B cell (primary cell): ENCODE measurements around the gene UTS2R. TPM values are rescaled to one million over a fixed set of nuclear protein-coding genes. Genes with fewer than 3 reads are reported as not detected.

ENCODE experiments used
- ATAC-seq: fragments of 200-7000 bp; cut with Tn5 transposase; one replicate; pipeline ENCODE4 v1.10.0; 2021; ENCODE audit warnings: low read depth, mild to moderate bottlenecking, moderate number of reproducible peaks, moderate library complexity
- CTCF ChIA-PET: fragments of 350-600 bp; sonication (Branson Sonifier 250); formaldehyde crosslinking; loops from one replicate; lab custom pipeline; 2021; ENCODE audit warnings: antibody characterized with exemption, inconsistent platforms; lab: Charles Lee
- POLR2A ChIA-PET: fragments of 350-600 bp; sonication (Branson Sonifier 250); formaldehyde crosslinking; loops from one replicate; lab custom pipeline; 2021; ENCODE audit warnings: antibody characterized with exemption; lab: Charles Lee
- DNase-seq: peaks from one replicate; pipeline ENCODE4 v3.0.0; 2013
- H2AFZ ChIP-seq: 2 replicates; pipeline ENCODE4 v1.6.1; 2012; ENCODE audit warnings: mild to moderate bottlenecking, low read depth, low read length; ENCODE audit not compliant: insufficient read depth, poor library complexity, severe bottlenecking
- H3K27ac ChIP-seq, 2 donors: 1 replicate in 1 of 2; 2 replicates in 1 of 2; pipeline ENCODE4 v1.5.1; 2012 to 2013; ENCODE audit warnings: low read length in 2 of 2, mild to moderate bottlenecking in 2 of 2, moderate library complexity in 1 of 2
- H3K27me3 ChIP-seq, 4 experiments: fragments of 200-600 bp in 1 of 4; sonication (generic) in 1 of 4; replicated peaks in 1 of 4; 1 replicate in 2 of 4; 2 replicates in 2 of 4; pipeline versions ENCODE4 v1.6.1 to v1.7.0; 2013 to 2016; ENCODE audit warnings: low read length in 3 of 4, mild to moderate bottlenecking in 2 of 4, mixed read lengths in 1 of 4, moderate library complexity in 1 of 4; ENCODE audit not compliant: insufficient read depth in 4 of 4, control insufficient read depth in 3 of 4; ENCODE audit errors: control extremely low read depth in 1 of 4
- H3K36me3 ChIP-seq, 2 experiments: replicated peaks in 1 of 2; 1 replicate in 1 of 2; 2 replicates in 1 of 2; pipeline versions ENCODE4 v1.6.1 to v1.7.1; 2013; ENCODE audit warnings: low read length in 1 of 2; ENCODE audit not compliant: insufficient read depth in 2 of 2, control insufficient read depth in 1 of 2; ENCODE audit errors: control extremely low read depth in 1 of 2, extremely low read depth in 1 of 2
- H3K4me1 ChIP-seq, 2 donors: fragments of 200-600 bp in 1 of 2; sonication (generic) in 1 of 2; 1 replicate in 1 of 2; 2 replicates in 1 of 2; pipeline versions ENCODE4 v1.5.1 to v1.6.1; 2013 to 2017; ENCODE audit warnings: low read length in 2 of 2; ENCODE audit not compliant: control insufficient read depth in 2 of 2, insufficient read depth in 2 of 2
- H3K4me2 ChIP-seq: replicated peaks from 2 replicates; pipeline ENCODE3; 2012; ENCODE audit warnings: mild to moderate bottlenecking, low read depth, low read length; ENCODE audit not compliant: poor library complexity, severe bottlenecking
- H3K4me3 ChIP-seq, 5 experiments: fragments of 200-600 bp in 1 of 5; sonication (generic) in 1 of 5; 1 replicate in 3 of 5; 2 replicates in 2 of 5; pipeline versions ENCODE4 v1.5.1 to v1.7.0; 2011 to 2016; ENCODE audit warnings: low read length in 4 of 5, mild to moderate bottlenecking in 4 of 5, low read depth in 2 of 5, control low read depth in 1 of 5, moderate library complexity in 1 of 5; ENCODE audit not compliant: insufficient read depth in 1 of 5; ENCODE audit errors: control extremely low read depth in 1 of 5, extremely low read depth in 1 of 5
- H3K79me2 ChIP-seq: fragments of 200-600 bp; sonication (generic); one replicate; pipeline ENCODE4 v1.6.0; 2016; ENCODE audit warnings: low read length; ENCODE audit not compliant: control insufficient read depth, insufficient read depth
- H3K9ac ChIP-seq: fragments of 200-600 bp; sonication (generic); 2 replicates; pipeline ENCODE4 v1.6.1; 2017; ENCODE audit warnings: mild to moderate bottlenecking, low read length, moderate library complexity
- H3K9me3 ChIP-seq, 3 donors: one replicate each; pipeline versions ENCODE4 v1.6.1 to v1.7.1; 2013; ENCODE audit warnings: low read length in 2 of 3; ENCODE audit not compliant: control insufficient read depth in 2 of 3, insufficient read depth in 1 of 3; ENCODE audit errors: control extremely low read depth in 1 of 3
- H4K20me1 ChIP-seq: 2 replicates; pipeline ENCODE4 v1.6.0; 2012; ENCODE audit warnings: mild to moderate bottlenecking, low read length; ENCODE audit not compliant: insufficient read depth, control insufficient read depth, poor library complexity, severe bottlenecking
- H3K27ac Mint-ChIP-seq: one replicate; pipeline ENCODE4 v1.8.0; 2021; ENCODE audit warnings: mixed read lengths
- H3K27me3 Mint-ChIP-seq: one replicate; pipeline ENCODE4 v1.8.0; 2021; ENCODE audit warnings: mixed read lengths
- H3K4me1 Mint-ChIP-seq: one replicate; pipeline ENCODE4 v1.8.0; 2021; ENCODE audit warnings: mixed read lengths
- H3K4me3 Mint-ChIP-seq: one replicate; pipeline ENCODE4 v1.8.0; 2021; ENCODE audit warnings: mixed read lengths
- H3K9me3 Mint-ChIP-seq: one replicate; pipeline ENCODE4 v1.8.0; 2022; ENCODE audit warnings: mixed read lengths; ENCODE audit not compliant: insufficient read depth
- CTCF ChIP-seq: fragments of 200-600 bp; IDR thresholded peaks from one replicate; pipeline ENCODE4 v1.8.0; 2022; ENCODE audit warnings: antibody characterized with exemption, mild to moderate bottlenecking
- EZH2 ChIP-seq: IDR thresholded peaks from 2 replicates; pipeline ENCODE4 v1.6.1; 2012; ENCODE audit warnings: borderline replicate concordance, low read depth, mild to moderate bottlenecking, moderate library complexity, low read length; ENCODE audit not compliant: insufficient read depth, poor library complexity, severe bottlenecking
- WGBS: methylation state at CpG from one replicate; pipeline ENCODE4 v1.1.5; 2013; ENCODE audit warnings: missing lambda C conversion rate; ENCODE audit not compliant: insufficient coverage; 5-methylcytosine and 5-hydroxymethylcytosine counted together
- intact Hi-C: fragments of 100-400 bp; cut with micrococcal nuclease; formaldehyde crosslinking; loops from one replicate; pipeline ENCODE4 v1.10.0; 2022
- polyA plus RNA-seq: library from polyadenylated mRNA; depleted of rRNA; stranded (reverse); fragments of >200 nt; gene quantifications from 2 replicates; pipeline ENCODE4 v1.2.3, GENCODE V29; 2012
- total RNA-seq, 2 donors: library from RNA; stranded (reverse); fragments of 120-200 nt in 1 of 2; gene quantifications; 1 replicate in 1 of 2; 2 replicates in 1 of 2; pipeline versions ENCODE4 v1.2.3 to v1.2.4, GENCODE V29; 2013 to 2022

Gene UTS2R
- total and polyA plus RNA-seq, 2 donors (not counting 1 experiment from before 2014, with no cell fraction given), result 0.86 TPM; not detected in 1

GRCh38 chr17:82400830-82401229 lies 29.3 kb downstream of the UTS2R start:
- no peaks in the 10 kb centered on the region for H3K27me3 ChIP-seq
- peak overlapping the region; percentile 81 for H3K4me2 ChIP-seq
- no peaks in the 10 kb centered on the region for H3K9me3 ChIP-seq
- H2AFZ ChIP-seq, result peak overlapping the region; percentile 62
- no peak overlapping the region for H3K27ac ChIP-seq
- under 1% methylated on average over 16 of the region's 19 CpGs for WGBS
- no peaks in the 10 kb centered on the region for H3K79me2 ChIP-seq
- H3K9ac ChIP-seq, result peak overlapping the region; percentile 49
- peak overlapping the region in 3 of 5 experiments; percentile 15 to 42 (median 33) for H3K4me3 ChIP-seq
- no peaks in the 10 kb centered on the region for H4K20me1 ChIP-seq
- no peaks in the 10 kb centered on the region for H3K27me3 Mint-ChIP-seq
- H3K4me1 ChIP-seq, result peaks cover 8 to 14% of the 10 kb centered on the region in 2 donors
- H3K4me3 Mint-ChIP-seq, result peak overlapping the region; percentile 86
- ATAC-seq (peak; percentile 79), DNase-seq (peak; percentile 74)
- H3K9me3 Mint-ChIP-seq, result no peaks in the 10 kb centered on the region
- peaks cover 2 to 19% of the 10 kb centered on the region in 2 experiments for H3K36me3 ChIP-seq
- H3K4me1 Mint-ChIP-seq, result peaks cover 10% of the 10 kb centered on the region
- intact Hi-C loops, result no loop called here
- POLR2A ChIA-PET, result no interaction called here
- CTCF ChIA-PET, result interaction anchor here (1.3 kb wide), 1 partner anchor 18 kb away, joined by 5 read pairs; no protein-coding TSS in a partner anchor
- TF ChIP-seq CTCF (no peak), EZH2 (no peak)
- no peak overlapping the region for H3K27ac Mint-ChIP-seq

GRCh38 chr17:82402865-82403264 lies 31.3 kb downstream of the UTS2R start:
- CTCF ChIA-PET, result no interaction called here
- Histone ChIP-seq H3K4me2 (no peak overlapping the region), H3K36me3 (peaks cover 2 to 24% of the 10 kb centered on the region in 2 experiments), H3K9me3 (no peaks in the 10 kb centered on the region), H3K27me3 (no peaks in the 10 kb centered on the region), H4K20me1 (no peaks in the 10 kb centered on the region), H2AFZ (no peak overlapping the region), H3K27ac (no peak overlapping the region), H3K9ac (no peak overlapping the region), H3K4me3 (no peak overlapping the region), H3K79me2 (no peaks in the 10 kb centered on the region), H3K4me1 (peaks cover 8 to 19% of the 10 kb centered on the region in 2 donors)
- H3K27me3 Mint-ChIP-seq, result no peaks in the 10 kb centered on the region
- H3K27ac Mint-ChIP-seq, result no peak overlapping the region
- POLR2A ChIA-PET, result no interaction called here
- H3K9me3 Mint-ChIP-seq, result no peaks in the 10 kb centered on the region
- DNase-seq, result no peak
- ATAC-seq, result no peak
- intact Hi-C loops, result no loop called here
- H3K4me1 Mint-ChIP-seq, result peaks cover 13% of the 10 kb centered on the region
- TF ChIP-seq EZH2 (no peak), CTCF (no peak)
- no peak overlapping the region for H3K4me3 Mint-ChIP-seq
- 64% methylated on average over 5 of the region's 7 CpGs for WGBS
